Stomach (tissue), 9 donors: ENCODE results near the gene MYMX. TPM values are rescaled to one million over a fixed set of nuclear protein-coding genes. Genes with fewer than 3 reads are reported as not detected.
A peak's percentile ranks its signal among the peaks of the same experiment; 100 is the strongest.

Experiments
- DNase-seq, 2 donors: peaks; one replicate each; pipeline versions ENCODE4 v3.0.0 to v3.0.0-alpha.2; 2013 to 2019
- H3K27ac ChIP-seq, 5 donors: fragments of 200-600 bp in 4 of 5; sonication (generic) in 4 of 5; one replicate each; pipeline ENCODE4 v1.5.1; 2013 to 2019; ENCODE audit warnings: mild to moderate bottlenecking in 1 of 5, moderate library complexity in 1 of 5
- H3K27me3 ChIP-seq, 3 donors: fragments of 200-600 bp; sonication (generic); one replicate each; pipeline ENCODE4 v1.5.1; 2017 to 2019; ENCODE audit warnings: mixed run types in 1 of 3
- H3K36me3 ChIP-seq, 4 donors: fragments of 200-600 bp; sonication (generic); 1 replicate in 3 of 4; 2 replicates in 1 of 4; pipeline ENCODE4 v1.5.1; 2016 to 2019
- H3K4me1 ChIP-seq, 4 donors: fragments of 200-600 bp; sonication (generic); one replicate each; pipeline ENCODE4 v1.5.1; 2016 to 2019
- H3K4me3 ChIP-seq, 4 donors: fragments of 200-600 bp; sonication (generic) in 3 of 4; one replicate each; pipeline ENCODE4 v1.5.1; 2016 to 2019; ENCODE audit warnings: mild to moderate bottlenecking in 1 of 4
- H3K9me3 ChIP-seq, 4 donors: fragments of 200-600 bp; sonication (generic); one replicate each; pipeline ENCODE4 v1.5.1; 2016 to 2019
- EP300 ChIP-seq: sonication (generic); formaldehyde crosslinking; IDR thresholded peaks from one replicate; pipeline ENCODE4 v1.6.1; 2017; ENCODE audit warnings: antibody characterized with exemption
- POLR2A ChIP-seq, 4 donors: fragments of 450-650 bp; IDR thresholded peaks; one replicate each; pipeline ENCODE4 v1.6.1; 2016; ENCODE audit warnings: antibody characterized with exemption in 4 of 4, control low read depth in 2 of 4, mild to moderate bottlenecking in 1 of 4, moderate library complexity in 1 of 4
- POLR2AphosphoS5 ChIP-seq, 3 donors: sonication (generic); formaldehyde crosslinking; IDR thresholded peaks; one replicate each; pipeline ENCODE4 v1.6.1; 2016; ENCODE audit warnings: antibody characterized with exemption in 3 of 3
- whole genome bisulfite sequencing, 5 donors: extraction: QIAGEN DNeasy Blood & Tissue Kit in 3 of 5; methylation state at CpG; one replicate each; pipeline versions ENCODE4 v1.1.5 to v1.1.7; 2013 to 2018; 5-methylcytosine and 5-hydroxymethylcytosine counted together
- intact Hi-C: fragments of 100-400 bp; cut with DNase I; formaldehyde crosslinking; loops from one replicate; pipeline ENCODE4 v1.15.1; 2023; ENCODE audit warnings: low total_unique reads
- polyA plus RNA-seq, 3 donors: library from polyadenylated mRNA; stranded (reverse); fragments of 200-250 nt; gene quantifications; one replicate each; pipeline ENCODE4 v1.2.3, GENCODE V29; 2013
- total RNA-seq, 5 donors: library from RNA; depleted of rRNA; stranded (reverse); fragments of >200 nt; gene quantifications; one replicate each; pipeline versions ENCODE4 v1.1.0 to v1.2.3, GENCODE V29; 2014 to 2016
- TF ChIP-seq, protein P1 (sequence below), 7 experiments: fragments of 450-650 bp in 4 of 7; fragments of 200-600 bp in 3 of 7; sonication (generic) in 3 of 7; IDR thresholded peaks; one replicate each; pipeline ENCODE4 v1.5.1; 2016 to 2019; ENCODE audit warnings: antibody characterized with exemption in 7 of 7, control low read depth in 2 of 7, mild to moderate bottlenecking in 1 of 7
- donor health status: healthy with polysubstance abuse.
- donor health status: Bipolar disorder and iron deficiency.
- donor health status: healthy.

MYMX gene
- total and polyA plus RNA-seq, 8 donors: 0.95 to 3.4 TPM; not detected in 6

DNA sequence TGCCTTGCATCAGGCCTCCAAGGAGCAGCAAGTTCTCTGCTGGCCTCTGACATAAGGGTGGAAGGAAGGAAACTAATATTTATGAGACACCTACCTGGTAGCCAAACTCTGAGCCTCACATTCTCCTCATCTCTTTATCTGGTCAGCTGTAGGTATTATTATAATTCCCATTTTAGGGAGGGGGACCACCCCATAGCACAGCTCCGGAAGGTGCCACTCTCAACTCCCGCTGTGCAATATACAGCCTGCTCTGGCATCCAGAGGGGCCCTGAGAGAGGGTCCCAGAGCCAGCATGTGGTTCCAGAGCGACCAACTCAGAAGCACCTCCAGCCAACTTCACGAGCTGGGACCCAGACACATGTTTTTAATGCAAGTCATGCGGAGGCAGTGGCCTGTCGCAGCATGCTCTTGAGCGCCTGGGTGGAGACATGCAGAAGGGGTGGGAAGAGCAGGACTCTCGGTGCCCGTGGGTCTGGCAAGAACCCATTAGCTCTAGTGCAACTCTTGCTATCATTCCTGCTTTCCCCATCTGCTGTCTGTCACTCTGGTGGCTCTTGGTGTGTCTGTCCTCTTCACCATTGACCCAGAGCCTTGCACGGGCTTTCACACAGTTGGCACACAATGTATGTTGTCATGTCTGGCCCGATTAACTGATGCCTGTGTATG, 15.0 kb upstream of the MYMX start:
- 79 to 86% (median 83%) methylated on average over 6 to 11 of the region's 11 CpGs for WGBS, 5 donors
- H3K36me3 ChIP-seq: no peaks in the 10 kb centered on the region
- intact Hi-C loops: no loop called here
- no peaks in the 10 kb centered on the region for H3K27me3 ChIP-seq
- H3K27ac ChIP-seq: peak overlapping the region in 2 of 5 donors; percentile 24 to 33
- DNase-seq: no peak
- no peak overlapping the region for H3K4me3 ChIP-seq
- no peaks in the 10 kb centered on the region for H3K9me3 ChIP-seq
- TF ChIP-seq POLR2AphosphoS5 (IDR thresholded peaks at IDR 0.05) (no peak), POLR2A (IDR thresholded peaks at IDR 0.05) (no peak), EP300 (no peak)
- TF ChIP-seq, protein P1, sequence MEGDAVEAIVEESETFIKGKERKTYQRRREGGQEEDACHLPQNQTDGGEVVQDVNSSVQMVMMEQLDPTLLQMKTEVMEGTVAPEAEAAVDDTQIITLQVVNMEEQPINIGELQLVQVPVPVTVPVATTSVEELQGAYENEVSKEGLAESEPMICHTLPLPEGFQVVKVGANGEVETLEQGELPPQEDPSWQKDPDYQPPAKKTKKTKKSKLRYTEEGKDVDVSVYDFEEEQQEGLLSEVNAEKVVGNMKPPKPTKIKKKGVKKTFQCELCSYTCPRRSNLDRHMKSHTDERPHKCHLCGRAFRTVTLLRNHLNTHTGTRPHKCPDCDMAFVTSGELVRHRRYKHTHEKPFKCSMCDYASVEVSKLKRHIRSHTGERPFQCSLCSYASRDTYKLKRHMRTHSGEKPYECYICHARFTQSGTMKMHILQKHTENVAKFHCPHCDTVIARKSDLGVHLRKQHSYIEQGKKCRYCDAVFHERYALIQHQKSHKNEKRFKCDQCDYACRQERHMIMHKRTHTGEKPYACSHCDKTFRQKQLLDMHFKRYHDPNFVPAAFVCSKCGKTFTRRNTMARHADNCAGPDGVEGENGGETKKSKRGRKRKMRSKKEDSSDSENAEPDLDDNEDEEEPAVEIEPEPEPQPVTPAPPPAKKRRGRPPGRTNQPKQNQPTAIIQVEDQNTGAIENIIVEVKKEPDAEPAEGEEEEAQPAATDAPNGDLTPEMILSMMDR (IDR thresholded peaks at IDR 0.05): no peak
- peaks cover 0 to 10% (median 6%) of the 10 kb centered on the region in 4 donors for H3K4me1 ChIP-seq

DNA sequence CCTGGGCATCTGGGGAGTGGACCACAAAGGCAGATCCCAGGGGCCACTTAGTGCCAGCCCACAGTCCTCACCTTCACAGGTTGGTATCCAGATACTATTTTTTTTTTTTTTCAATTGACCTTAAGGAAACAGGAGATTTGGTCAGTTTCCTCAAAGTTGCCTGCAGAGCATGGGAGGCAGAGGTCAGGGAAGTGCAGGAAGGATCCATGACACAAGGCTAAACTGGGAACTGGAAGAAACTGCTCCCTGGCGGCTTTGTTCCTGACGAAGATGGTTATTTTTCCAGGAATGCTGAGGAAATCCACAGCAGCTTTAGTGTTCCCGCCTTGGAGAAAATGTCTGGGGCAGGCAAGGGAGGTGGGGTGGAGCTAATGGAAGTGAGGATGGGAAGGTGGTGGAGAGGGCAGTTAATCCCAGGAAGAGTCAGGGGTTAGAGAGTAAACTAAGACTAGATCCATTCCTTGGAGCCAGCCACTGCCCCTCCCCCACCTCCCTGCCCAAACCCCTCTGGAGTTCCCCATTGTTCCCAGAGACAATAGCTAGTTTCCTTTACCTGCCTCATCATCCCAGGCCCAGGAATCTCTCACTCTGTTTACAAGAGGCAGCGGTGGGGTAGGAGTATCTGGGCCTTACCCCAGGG, 14.3 kb upstream of the MYMX start:
- H3K4me3 ChIP-seq: no peak overlapping the region
- DNase-seq: no peak
- H3K27me3 ChIP-seq: no peaks in the 10 kb centered on the region
- H3K36me3 ChIP-seq: no peaks in the 10 kb centered on the region
- peak overlapping the region in 4 of 5 donors; percentile 10 to 33 (median 22) for H3K27ac ChIP-seq
- 77 to 90% (median 82%) methylated on average over 4 of the region's 4 CpGs for WGBS, 5 donors
- TF ChIP-seq POLR2A (IDR thresholded peaks at IDR 0.05) (no peak), EP300 (no peak), POLR2AphosphoS5 (IDR thresholded peaks at IDR 0.05) (no peak)
- TF ChIP-seq, protein P1 (IDR thresholded peaks at IDR 0.05): no peak
- peaks cover 0 to 10% (median 6%) of the 10 kb centered on the region in 4 donors for H3K4me1 ChIP-seq
- intact Hi-C loops: no loop called here
- H3K9me3 ChIP-seq: no peaks in the 10 kb centered on the region

DNA sequence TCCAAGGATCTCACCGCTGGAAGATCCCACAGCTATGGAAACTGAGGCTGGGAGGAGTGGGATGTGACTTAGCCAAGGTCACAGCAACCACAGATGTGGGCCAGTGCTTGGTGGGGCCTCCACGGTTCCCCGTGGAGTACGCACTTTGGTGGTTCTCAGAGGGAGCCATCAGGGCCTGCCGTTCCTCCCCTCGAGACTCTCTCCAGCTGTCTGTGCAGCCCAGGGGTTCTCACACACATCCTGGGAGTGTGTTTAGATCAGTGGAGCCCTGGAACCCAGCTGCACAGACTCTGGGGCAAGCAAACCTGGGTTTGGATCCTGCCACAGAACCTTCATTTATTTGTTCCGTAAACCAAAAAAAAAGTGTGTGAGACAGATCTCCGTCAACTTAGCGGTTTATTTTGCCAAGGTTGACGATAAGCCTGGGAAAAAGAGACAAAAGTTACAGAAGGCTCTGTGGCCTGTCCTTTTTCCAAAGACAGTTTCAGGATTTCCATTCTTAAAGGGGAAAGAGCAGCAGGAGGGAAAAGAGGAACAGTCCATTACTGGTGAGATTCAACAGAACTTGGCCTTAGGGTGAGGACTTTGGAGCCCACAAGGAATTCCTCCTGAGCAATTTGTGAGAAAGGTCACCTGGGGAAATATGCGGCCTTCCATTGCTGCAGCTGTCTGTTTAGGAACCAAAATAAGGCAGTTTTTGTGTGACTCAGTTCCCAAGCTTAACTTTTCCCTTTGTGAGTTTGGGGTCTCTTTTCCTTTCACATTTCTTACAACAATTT, 13.6 kb upstream of the MYMX start:
- H3K4me3 ChIP-seq: no peak overlapping the region
- intact Hi-C loops: no loop called here
- H3K36me3 ChIP-seq: no peaks in the 10 kb centered on the region
- H3K4me1 ChIP-seq: peaks cover 0 to 10% (median 6%) of the 10 kb centered on the region in 4 donors
- no peaks in the 10 kb centered on the region for H3K27me3 ChIP-seq
- peak in 1 of 2 donors; percentile 48 for DNase-seq
- whole genome bisulfite sequencing, 5 donors: 79 to 85% (median 84%) methylated on average over 11 of the region's 11 CpGs
- H3K27ac ChIP-seq: peak overlapping the region in 2 of 5 donors; percentile 10 to 20
- TF ChIP-seq EP300: no peak
- TF ChIP-seq, protein P1 (IDR thresholded peaks at IDR 0.05): no peak
- TF ChIP-seq POLR2A (IDR thresholded peaks at IDR 0.05): no peak
- no peak for TF ChIP-seq POLR2AphosphoS5 (IDR thresholded peaks at IDR 0.05)
- H3K9me3 ChIP-seq: no peaks in the 10 kb centered on the region

DNA sequence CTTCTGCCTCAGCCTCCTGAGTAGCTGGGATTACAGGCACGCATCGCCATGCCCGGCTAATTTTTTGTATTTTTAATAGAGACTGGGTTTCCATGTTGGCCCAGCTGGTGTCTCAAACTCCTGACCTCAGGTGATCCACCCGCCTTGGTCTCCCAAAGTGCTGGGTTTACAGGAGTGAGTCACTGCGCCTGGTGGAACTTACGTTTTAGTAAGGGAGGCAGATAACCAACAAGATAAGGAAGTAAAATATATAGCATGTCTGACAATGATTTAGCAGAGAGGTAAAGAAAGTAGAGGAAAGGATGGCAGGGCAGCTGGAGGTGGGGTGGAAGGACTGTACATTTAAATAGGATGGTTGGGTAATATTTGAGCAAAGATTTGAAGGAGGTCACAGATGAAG, 12.8 kb upstream of the MYMX start:
- DNase-seq: no peak
- Histone ChIP-seq H3K4me3 (no peak overlapping the region), H3K9me3 (no peaks in the 10 kb centered on the region), H3K36me3 (no peaks in the 10 kb centered on the region), H3K27me3 (no peaks in the 10 kb centered on the region), H3K27ac (no peak overlapping the region), H3K4me1 (peaks cover 0 to 10% (median 6%) of the 10 kb centered on the region in 4 donors)
- TF ChIP-seq POLR2A (IDR thresholded peaks at IDR 0.05): no peak
- TF ChIP-seq, protein P1 (IDR thresholded peaks at IDR 0.05): no peak
- no peak for TF ChIP-seq EP300
- TF ChIP-seq POLR2AphosphoS5 (IDR thresholded peaks at IDR 0.05): no peak
- intact Hi-C loops: no loop called here
- 68 to 76% (median 74%) methylated on average over 6 of the region's 6 CpGs for WGBS, 5 donors
